A673 (cell line): ENCODE data around the gene FAM43B. TPM values are rescaled to one million over a fixed set of nuclear protein-coding genes. Genes with fewer than 3 reads are reported as not detected.

Source experiments
- BruUV-seq: library from RNA; stranded (reverse); fragments of 400-500 nt; replicated peaks from 2 replicates; lab custom pipeline; 2021; lab: Mats Ljungman, UMichigan
- CTCF ChIA-PET: fragments of 300-600 bp; sonication (Branson Sonifier 250); formaldehyde crosslinking; loops from one replicate; lab custom pipeline; 2022; ENCODE audit warnings: antibody characterized with exemption; lab: Charles Lee
- POLR2A ChIA-PET: fragments of 300-600 bp; sonication (Branson Sonifier 250); formaldehyde crosslinking; loops from one replicate; lab custom pipeline; 2022; ENCODE audit warnings: antibody characterized with exemption; ENCODE audit not compliant: low non-redundant PET; lab: Charles Lee
- DNase-seq: peaks from one replicate; pipeline ENCODE4 v3.0.0-alpha.2; 2015; ENCODE audit warnings: low spot score
- H3K27ac ChIP-seq: fragments of 200-600 bp; sonication (generic); 2 replicates; pipeline ENCODE4 v1.5.1; 2016; ENCODE audit warnings: mixed run types, low read depth, mild to moderate bottlenecking, mixed read lengths, antibody characterized with exemption, low read length; ENCODE audit not compliant: poor library complexity, severe bottlenecking
- H3K27me3 ChIP-seq: fragments of 200-600 bp; sonication (generic); replicated peaks from 2 replicates; pipeline ENCODE4 v1.6.1; 2017; ENCODE audit warnings: mixed run types, low read depth, mild to moderate bottlenecking, mixed read lengths, antibody characterized with exemption, low read length; ENCODE audit not compliant: insufficient read depth, poor library complexity
- H3K36me3 ChIP-seq: fragments of 200-600 bp; sonication (generic); 2 replicates; pipeline ENCODE4 v1.6.1; 2016; ENCODE audit warnings: mixed run types, mild to moderate bottlenecking, mixed read lengths, antibody characterized with exemption, low read length; ENCODE audit not compliant: insufficient read depth, poor library complexity, severe bottlenecking
- H3K4me1 ChIP-seq: fragments of 200-600 bp; sonication (generic); 2 replicates; pipeline ENCODE4 v1.6.1; 2017; ENCODE audit warnings: mixed run types, mild to moderate bottlenecking, mixed read lengths, antibody characterized with exemption, low read length; ENCODE audit not compliant: insufficient read depth, poor library complexity, severe bottlenecking
- H3K4me3 ChIP-seq: fragments of 200-600 bp; sonication (generic); 2 replicates; pipeline ENCODE4 v1.5.1; 2016; ENCODE audit warnings: low read depth, mixed run types, mild to moderate bottlenecking, mixed read lengths, low read length; ENCODE audit not compliant: poor library complexity, severe bottlenecking
- H3K9me3 ChIP-seq: fragments of 200-600 bp; sonication (generic); 2 replicates; pipeline ENCODE4 v1.6.1; 2016; ENCODE audit warnings: mixed run types, low read depth, mild to moderate bottlenecking, mixed read lengths, antibody characterized with exemption, low read length; ENCODE audit not compliant: poor library complexity, severe bottlenecking
- EZH2 ChIP-seq: fragments of 200-600 bp; sonication (generic); IDR thresholded peaks from 2 replicates; pipeline ENCODE4 v1.6.1; 2017; ENCODE audit warnings: borderline replicate concordance, low read depth, mild to moderate bottlenecking, mixed read lengths, antibody characterized with exemption, low read length; ENCODE audit not compliant: poor library complexity, severe bottlenecking
- intact Hi-C: fragments of 100-400 bp; cut with micrococcal nuclease; formaldehyde crosslinking; loops from one replicate; pipeline ENCODE4 v1.10.0; 2022; ENCODE audit not compliant: unreplicated experiment
- total RNA-seq: library from RNA; stranded (reverse); gene quantifications from 2 replicates; pipeline ENCODE4 v1.2.3, GENCODE V29; 2021
- TF ChIP-seq, protein P1 (sequence below): fragments of 300-800, 200-600 bp; sonication (generic); conservative IDR thresholded peaks from 2 replicates; pipeline ENCODE4 v1.5.1; 2017; ENCODE audit warnings: low read depth, mild to moderate bottlenecking, antibody characterized with exemption, low read length, moderate library complexity, mixed read lengths

FAM43B gene
- total RNA-seq, 1 experiment from 2014 or later, result not detected

DNA sequence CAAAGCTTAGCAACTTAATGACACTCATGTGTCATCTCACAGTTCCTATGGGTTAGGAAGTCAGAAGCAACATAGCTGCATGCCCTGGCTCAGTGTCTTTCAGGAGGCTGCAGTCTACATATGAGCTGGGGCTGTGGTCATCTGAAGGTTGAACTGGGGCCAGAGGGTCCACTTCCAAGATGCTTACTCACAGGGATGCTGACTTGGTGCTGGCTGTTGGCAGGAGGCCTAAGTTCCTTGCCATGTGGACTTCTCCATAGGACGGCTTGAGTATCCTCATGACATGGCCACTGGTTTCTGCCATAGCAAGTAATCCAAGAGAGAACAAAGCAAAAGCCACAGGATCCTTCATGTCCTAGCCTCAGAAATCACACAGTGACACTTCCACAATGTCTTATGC is 12.1 kb upstream of the FAM43B start:
- no peaks in the 10 kb centered on the region for H3K4me1 ChIP-seq
- TF ChIP-seq, protein P1, sequence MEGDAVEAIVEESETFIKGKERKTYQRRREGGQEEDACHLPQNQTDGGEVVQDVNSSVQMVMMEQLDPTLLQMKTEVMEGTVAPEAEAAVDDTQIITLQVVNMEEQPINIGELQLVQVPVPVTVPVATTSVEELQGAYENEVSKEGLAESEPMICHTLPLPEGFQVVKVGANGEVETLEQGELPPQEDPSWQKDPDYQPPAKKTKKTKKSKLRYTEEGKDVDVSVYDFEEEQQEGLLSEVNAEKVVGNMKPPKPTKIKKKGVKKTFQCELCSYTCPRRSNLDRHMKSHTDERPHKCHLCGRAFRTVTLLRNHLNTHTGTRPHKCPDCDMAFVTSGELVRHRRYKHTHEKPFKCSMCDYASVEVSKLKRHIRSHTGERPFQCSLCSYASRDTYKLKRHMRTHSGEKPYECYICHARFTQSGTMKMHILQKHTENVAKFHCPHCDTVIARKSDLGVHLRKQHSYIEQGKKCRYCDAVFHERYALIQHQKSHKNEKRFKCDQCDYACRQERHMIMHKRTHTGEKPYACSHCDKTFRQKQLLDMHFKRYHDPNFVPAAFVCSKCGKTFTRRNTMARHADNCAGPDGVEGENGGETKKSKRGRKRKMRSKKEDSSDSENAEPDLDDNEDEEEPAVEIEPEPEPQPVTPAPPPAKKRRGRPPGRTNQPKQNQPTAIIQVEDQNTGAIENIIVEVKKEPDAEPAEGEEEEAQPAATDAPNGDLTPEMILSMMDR, result no peak
- no peak for TF ChIP-seq EZH2
- peaks cover 37% of the 10 kb centered on the region for H3K27me3 ChIP-seq
- ChIA-PET CTCF (interaction anchor here (0.6 kb wide), 1 partner anchor 783 kb away, joined by 4 read pairs; no protein-coding TSS in a partner anchor), POLR2A (no interaction called here)
- BruUV-seq, result no TSS peak
- no peak overlapping the region for H3K4me3 ChIP-seq
- intact Hi-C loops, result no loop called here
- DNase-seq, result no peak
- no peaks in the 10 kb centered on the region for H3K36me3 ChIP-seq
- H3K27ac ChIP-seq, result no peak overlapping the region
- no peaks in the 10 kb centered on the region for H3K9me3 ChIP-seq

DNA sequence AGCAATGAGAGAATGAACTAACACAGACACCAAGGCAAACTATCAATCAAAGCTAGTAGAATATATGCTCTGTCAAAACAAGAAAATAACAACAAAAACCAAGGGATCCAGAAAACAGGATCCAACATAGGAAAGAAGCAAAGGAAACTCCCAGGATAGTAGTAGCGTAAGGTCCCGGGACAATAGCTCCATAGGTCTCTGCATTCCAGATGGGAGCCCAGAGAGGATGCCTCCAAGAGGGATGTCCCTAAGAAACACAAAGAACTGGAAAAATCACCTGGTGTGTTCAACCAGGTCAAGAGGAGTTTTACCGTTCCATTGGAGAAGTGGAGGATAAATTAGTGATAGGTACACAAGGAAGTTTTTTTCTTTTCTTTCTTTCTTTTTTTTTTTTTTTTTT is 5.7 kb upstream of the FAM43B start:
- ChIA-PET POLR2A (no interaction called here), CTCF (no interaction called here)
- Histone ChIP-seq H3K27ac (no peak overlapping the region), H3K27me3 (peaks cover 60% of the 10 kb centered on the region), H3K36me3 (no peaks in the 10 kb centered on the region), H3K4me1 (no peaks in the 10 kb centered on the region), H3K9me3 (no peaks in the 10 kb centered on the region), H3K4me3 (no peak overlapping the region)
- DNase-seq, result no peak
- BruUV-seq, result no TSS peak
- TF ChIP-seq, protein P1, result no peak
- TF ChIP-seq EZH2, result no peak
- intact Hi-C loops, result no loop called here

DNA sequence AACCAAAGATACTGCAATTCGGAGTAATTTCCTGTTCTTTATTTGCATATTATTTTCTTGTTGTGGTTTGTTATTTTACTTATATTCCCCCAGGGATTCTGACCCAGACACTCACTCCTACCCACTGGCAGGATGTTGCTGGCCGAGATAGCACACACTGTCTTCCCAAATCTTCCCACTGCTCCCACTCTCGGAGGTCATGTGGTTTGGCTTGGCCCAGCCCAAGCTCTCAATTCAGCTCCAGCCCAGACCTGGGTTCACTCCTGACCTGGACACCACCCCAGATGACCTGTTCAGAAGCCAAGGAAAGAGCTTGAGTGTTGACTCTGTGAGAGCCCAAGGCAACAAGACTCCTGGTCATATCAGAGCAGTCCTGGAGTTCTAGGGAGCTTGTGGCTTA is 1.2 kb upstream of the FAM43B start:
- intact Hi-C loops, result no loop called here
- Histone ChIP-seq H3K27me3 (peaks cover 75% of the 10 kb centered on the region), H3K4me1 (no peaks in the 10 kb centered on the region), H3K4me3 (no peak overlapping the region), H3K27ac (no peak overlapping the region), H3K36me3 (no peaks in the 10 kb centered on the region), H3K9me3 (no peaks in the 10 kb centered on the region)
- no peak for DNase-seq
- CTCF ChIA-PET, result interaction anchor here (0.6 kb wide), 1 partner anchor 773 kb away, joined by 5 read pairs; no protein-coding TSS in a partner anchor
- TF ChIP-seq, protein P1, result no peak
- no peak for TF ChIP-seq EZH2
- POLR2A ChIA-PET, result no interaction called here
- no TSS peak for BruUV-seq
